DMS 273 treated with DMSO at 0.1 percent for 48 hours (cell line): Measurements from ENCODE around the gene TSPAN9.

Experiments
- DNase-seq: peaks from one replicate; lab custom pipeline; 2025; lab: John Stamatoyannopoulos, UW

The TSPAN9 gene

GRCh38 chr12:3076730-3077571 lies at the start of gene TSPAN9:
Gene TSPAN9, plus strand, starts transcription at chr12:3077379. Its CDS starts 123,815 bp downstream, at chr12:3201194.
- no peak for DNase-seq

- DNase-seq, result no peak
Measured at GRCh38 chr12:3028108-3028507, 49.1 kb upstream of the TSPAN9 start.

GRCh38 chr12:3030821-3031429 lies 46.3 kb upstream of the TSPAN9 start:
- DNase-seq, result no peak

- no peak for DNase-seq
Measured at GRCh38 chr12:3032161-3032560, 45.0 kb upstream of the TSPAN9 start.

GRCh38 chr12:3032770-3033538 lies 44.2 kb upstream of the TSPAN9 start:
- DNase-seq, result no peak

- DNase-seq, result no peak
Measured at GRCh38 chr12:3033539-3033867, 43.7 kb upstream of the TSPAN9 start.

- no peak for DNase-seq
Measured at GRCh38 chr12:3034067-3034750, 43.0 kb upstream of the TSPAN9 start.

- DNase-seq, result no peak
Measured at GRCh38 chr12:3035171-3035570, 42.0 kb upstream of the TSPAN9 start.

- DNase-seq, result no peak
Measured at GRCh38 chr12:3035815-3036702, 41.1 kb upstream of the TSPAN9 start.

- DNase-seq, result no peak
Measured at GRCh38 chr12:3036901-3037600, 40.1 kb upstream of the TSPAN9 start.

- no peak for DNase-seq
Measured at GRCh38 chr12:3038166-3038565, 39.0 kb upstream of the TSPAN9 start.

GRCh38 chr12:3038926-3039510 lies 38.2 kb upstream of the TSPAN9 start:
- no peak for DNase-seq

GRCh38 chr12:3040026-3040656 lies 37.0 kb upstream of the TSPAN9 start:
- DNase-seq, result no peak

GRCh38 chr12:3040663-3041544 lies 36.3 kb upstream of the TSPAN9 start:
- no peak for DNase-seq

- peak; percentile 17 for DNase-seq
Measured at GRCh38 chr12:3041558-3042164, 35.5 kb upstream of the TSPAN9 start.

- DNase-seq, result no peak
Measured at GRCh38 chr12:3042394-3042793, 34.8 kb upstream of the TSPAN9 start.

GRCh38 chr12:3042826-3043225 lies 34.4 kb upstream of the TSPAN9 start:
- DNase-seq, result no peak

- DNase-seq, result no peak
Measured at GRCh38 chr12:3043406-3043805, 33.8 kb upstream of the TSPAN9 start.
